Adipocyte (in vitro differentiated cells): ENCODE results near the gene SNRNP200.

Experiments used
- DNase-seq: peaks from one replicate; pipeline ENCODE4 v3.0.0-alpha.2; 2015; ENCODE audit warnings: low read depth
- H3K27me3 ChIP-seq: replicated peaks from 2 replicates; pipeline ENCODE4 v1.7.0; 2013; ENCODE audit warnings: mild to moderate bottlenecking, low read length, moderate library complexity; ENCODE audit not compliant: control insufficient read depth, insufficient read depth
- H3K36me3 ChIP-seq: 2 replicates; pipeline ENCODE4 v1.7.0; 2013; ENCODE audit warnings: low read length, mild to moderate bottlenecking, moderate library complexity; ENCODE audit not compliant: control insufficient read depth, insufficient read depth, severe bottlenecking
- H3K4me1 ChIP-seq: 2 replicates; pipeline ENCODE4 v1.7.0; 2013; ENCODE audit warnings: mild to moderate bottlenecking, low read length, moderate library complexity; ENCODE audit not compliant: control insufficient read depth, insufficient read depth
- H3K4me3 ChIP-seq: 2 replicates; pipeline ENCODE4 v1.7.0; 2013; ENCODE audit warnings: mild to moderate bottlenecking, low read length, moderate library complexity
- H3K9ac ChIP-seq: 2 replicates; pipeline ENCODE4 v1.7.0; 2013; ENCODE audit warnings: mild to moderate bottlenecking, low read length, moderate library complexity
- H3K9me3 ChIP-seq: 2 replicates; pipeline ENCODE4 v1.7.0; 2013; ENCODE audit warnings: mild to moderate bottlenecking, low read length, moderate library complexity; ENCODE audit not compliant: control insufficient read depth

The SNRNP200 gene

DNA sequence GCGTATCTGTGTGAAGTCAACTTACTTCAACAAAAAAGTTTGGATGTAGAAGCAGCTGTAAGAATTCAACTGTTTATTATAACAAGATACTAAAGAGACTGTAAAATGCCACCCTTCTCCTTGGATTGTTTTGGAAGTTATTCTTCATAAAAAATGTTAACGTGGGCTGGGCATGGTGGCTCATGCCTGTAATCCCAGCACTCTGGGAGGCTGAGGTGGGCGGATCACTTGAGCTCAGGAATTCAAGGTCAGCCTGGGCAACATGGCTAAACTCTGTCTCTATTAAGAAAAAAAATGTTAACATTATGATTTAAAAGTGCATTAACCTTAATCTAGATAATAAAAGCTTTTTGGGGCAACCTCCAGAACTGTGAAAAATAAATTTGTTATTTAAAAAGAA lies 31.6 kb downstream of the SNRNP200 start:
- no peaks in the 10 kb centered on the region for H3K4me1 ChIP-seq
- H3K4me3 ChIP-seq = no peak overlapping the region
- peak; percentile 35 for DNase-seq
- no peaks in the 10 kb centered on the region for H3K9me3 ChIP-seq
- H3K36me3 ChIP-seq = peaks cover 84% of the 10 kb centered on the region
- H3K27me3 ChIP-seq = no peaks in the 10 kb centered on the region
- no peak overlapping the region for H3K9ac ChIP-seq

DNA sequence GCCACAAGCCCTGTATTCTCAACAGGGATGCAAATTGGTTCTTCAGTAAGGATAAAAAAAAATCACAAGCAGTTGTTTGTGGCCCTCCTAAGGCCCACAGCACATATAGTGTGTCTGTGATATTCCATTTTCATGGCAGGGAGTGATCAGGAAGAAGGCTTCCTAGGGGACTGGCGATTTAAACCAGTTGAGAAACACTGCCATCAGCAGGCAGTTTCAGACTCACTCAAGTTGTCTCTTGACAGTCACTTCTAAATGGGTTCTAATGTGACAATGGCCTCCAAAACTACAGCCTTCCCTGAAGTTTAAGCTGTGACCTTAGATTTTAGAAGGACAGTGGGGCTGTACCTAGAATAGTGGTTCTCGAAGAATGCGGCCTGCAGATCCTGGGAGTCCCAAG lies 33.4 kb downstream of the SNRNP200 start:
- Histone ChIP-seq H3K4me1 (peaks cover 11% of the 10 kb centered on the region), H3K36me3 (peaks cover 79% of the 10 kb centered on the region), H3K27me3 (no peaks in the 10 kb centered on the region), H3K9me3 (no peaks in the 10 kb centered on the region), H3K9ac (peak overlapping the region; percentile 34), H3K4me3 (no peak overlapping the region)
- DNase-seq = no peak

GRCh38 chr2:96267159-96267971 lies 38.0 kb downstream of the SNRNP200 start:
- Histone ChIP-seq H3K4me1 (peaks cover 29% of the 10 kb centered on the region), H3K36me3 (peaks cover 43% of the 10 kb centered on the region), H3K9ac (peak overlapping the region; percentile 92), H3K27me3 (no peaks in the 10 kb centered on the region), H3K9me3 (no peaks in the 10 kb centered on the region), H3K4me3 (peak overlapping the region; percentile 94)
- DNase-seq = peak; percentile 48

- DNase-seq = peak; percentile 99
- Histone ChIP-seq H3K36me3 (peaks cover 36% of the 10 kb centered on the region), H3K4me3 (peak within 1 kb of the TSS; percentile 94), H3K4me1 (peaks cover 30% of the 10 kb centered on the region), H3K9me3 (no peaks in the 10 kb centered on the region), H3K9ac (peak within 1 kb of the TSS; percentile 92), H3K27me3 (no peaks in the 10 kb centered on the region)
These were observed 39.3 kb downstream of the SNRNP200 start, which contains the start of the genes CIAO1 and TMEM127 for GRCh38 chr2:96265840-96266679. Gene CIAO1 (plus strand): TSS chr2:96266225. CDS start chr2:96266351, 126 bp downstream. Gene TMEM127 (minus strand): TSS chr2:96265997. CDS start chr2:96265381, 616 bp downstream.

GRCh38 chr2:96265349-96265839 lies 40.0 kb downstream of the SNRNP200 start:
- DNase-seq = peak; percentile 62
- Histone ChIP-seq H3K9me3 (no peaks in the 10 kb centered on the region), H3K27me3 (no peaks in the 10 kb centered on the region), H3K4me3 (peak overlapping the region; percentile 94), H3K36me3 (peaks cover 32% of the 10 kb centered on the region), H3K9ac (peak overlapping the region; percentile 92), H3K4me1 (peaks cover 37% of the 10 kb centered on the region)

- Histone ChIP-seq H3K36me3 (peaks cover 29% of the 10 kb centered on the region), H3K9ac (peak overlapping the region; percentile 92), H3K27me3 (no peaks in the 10 kb centered on the region), H3K9me3 (no peaks in the 10 kb centered on the region), H3K4me3 (peak overlapping the region; percentile 94), H3K4me1 (peaks cover 43% of the 10 kb centered on the region)
- DNase-seq = peak; percentile 48
These were observed 40.5 kb downstream of the SNRNP200 start for GRCh38 chr2:96264656-96265348.

DNA sequence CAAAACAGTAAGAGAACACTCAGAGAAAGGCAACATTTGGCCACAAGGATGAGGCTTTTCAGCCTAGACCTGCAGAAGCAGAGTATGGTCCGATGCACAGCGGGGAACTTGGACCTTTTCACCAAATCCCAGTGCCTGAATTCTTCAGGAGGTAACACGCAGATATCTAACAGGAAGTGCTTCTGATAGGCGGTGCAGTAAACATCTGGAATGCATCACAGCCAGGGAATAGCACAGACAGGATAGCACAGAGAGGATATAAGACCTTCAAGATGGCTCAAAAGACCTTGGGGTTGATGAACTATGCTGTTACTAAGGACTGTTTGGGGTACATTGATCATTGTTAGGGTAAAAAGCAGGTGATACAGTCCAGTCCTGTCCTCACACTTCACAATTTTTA lies 41.3 kb downstream of the SNRNP200 start:
- DNase-seq = peak; percentile 40
- H3K4me3 ChIP-seq = peak overlapping the region; percentile 94
- peaks cover 50% of the 10 kb centered on the region for H3K4me1 ChIP-seq

DNA sequence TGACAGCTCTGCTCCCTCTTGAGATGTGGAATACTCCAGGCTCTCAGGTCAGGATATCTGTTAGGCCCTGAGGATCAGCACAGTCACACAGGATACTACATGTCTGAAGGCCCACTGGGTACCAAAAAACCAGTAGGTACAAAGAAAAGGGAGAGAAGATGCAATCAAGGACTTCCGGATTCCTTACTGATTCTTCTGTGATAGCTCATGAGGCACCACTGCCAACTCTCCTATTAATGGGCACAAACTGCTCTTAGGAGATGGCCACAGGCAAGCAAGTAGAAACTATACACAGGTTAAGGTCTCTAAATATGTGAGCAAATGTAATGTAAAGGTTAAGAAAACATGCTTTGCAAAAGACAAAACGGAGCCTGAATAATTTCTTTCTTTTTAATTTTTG lies 43.0 kb downstream of the SNRNP200 start:
- no peaks in the 10 kb centered on the region for H3K9me3 ChIP-seq
- peak; percentile 56 for DNase-seq
- peaks cover 60% of the 10 kb centered on the region for H3K4me1 ChIP-seq
- no peak overlapping the region for H3K9ac ChIP-seq
- no peak overlapping the region for H3K4me3 ChIP-seq
- no peaks in the 10 kb centered on the region for H3K27me3 ChIP-seq
- H3K36me3 ChIP-seq = peaks cover 6% of the 10 kb centered on the region

More for the DNA sequence above, 41.3 kb downstream of the SNRNP200 start:
- peak overlapping the region; percentile 92 for H3K9ac ChIP-seq
- H3K27me3 ChIP-seq = no peaks in the 10 kb centered on the region
- H3K9me3 ChIP-seq = no peaks in the 10 kb centered on the region
- peaks cover 22% of the 10 kb centered on the region for H3K36me3 ChIP-seq

- Histone ChIP-seq H3K9me3 (no peaks in the 10 kb centered on the region), H3K4me1 (peaks cover 53% of the 10 kb centered on the region), H3K4me3 (no peak overlapping the region), H3K36me3 (peaks cover 10% of the 10 kb centered on the region), H3K27me3 (no peaks in the 10 kb centered on the region), H3K9ac (peak overlapping the region; percentile 69)
- DNase-seq = no peak
These were observed 43.9 kb downstream of the SNRNP200 start for GRCh38 chr2:96261328-96262003.
